ENCODE results near the gene AFF1.

- TF ChIP-seq TAF1 (IDR thresholded peaks at IDR 0.05; ENCODE audit: borderline replicate concordance, low read depth, low read length) (no peak), POLR2AphosphoS5 (IDR thresholded peaks at IDR 0.05; ENCODE audit: low read depth, low read length) (no peak), POLR2A (IDR thresholded peaks at IDR 0.05; ENCODE audit: low read depth, low read length) (peak; percentile 29; the same call in 1 of the 2 replicates)
Observed at GRCh38 chr4:87005690-87006425, 71.0 kb downstream of the AFF1 start.

Data from GM12892 (cell line).